Mucosa of gallbladder (tissue), 1 donor: Measurements from ENCODE around the gene TMEM178B. TPM values are rescaled to one million over a fixed set of nuclear protein-coding genes. Genes with fewer than 3 reads are reported as not detected.
A peak's percentile ranks its signal among the peaks of the same experiment; 100 is the strongest.
"Not testable (repeated sequence)": the region's sequence is repeated elsewhere in the genome, so short reads cannot be mapped to it uniquely, and the experiment has no call there.

Source experiments
- DNase-seq: peaks from one replicate; pipeline ENCODE4 v3.0.0-alpha.2; 2020; ENCODE audit warnings: low spot score
- total RNA-seq: library from RNA; stranded (reverse); gene quantifications from one replicate; pipeline ENCODE4 v1.2.1, GENCODE V29; 2021
- donor health status: DM: no; HTN: no; CAD: no.

The TMEM178B gene
- total RNA-seq, 1 donor from 2014 or later: 3.5 TPM

DNA sequence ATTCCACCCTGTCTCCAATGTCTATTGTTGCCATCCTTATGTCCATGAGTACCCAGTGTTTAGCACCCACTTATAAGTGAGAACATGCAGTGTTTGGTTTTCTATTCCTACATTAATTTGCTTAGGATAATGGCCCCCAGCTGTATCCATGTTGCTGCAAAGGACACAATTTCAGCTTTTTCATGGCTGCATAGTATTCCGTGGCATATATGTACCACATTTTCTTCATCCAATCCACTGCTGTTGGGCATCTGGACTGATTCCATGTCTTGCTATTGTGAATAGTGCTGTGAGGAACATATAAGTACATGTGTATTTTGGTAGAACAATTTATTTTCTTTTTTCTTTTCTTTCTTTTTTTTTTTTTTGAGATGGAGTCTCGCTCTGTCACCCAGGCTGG is 68.2 kb downstream of the TMEM178B start:
- DNase-seq: no peak

- no peak for DNase-seq
Measured at GRCh38 chr7:141144921-141145629, 71.2 kb downstream of the TMEM178B start.

- no peak for DNase-seq
Measured at GRCh38 chr7:141145630-141145982, 71.7 kb downstream of the TMEM178B start.

GRCh38 chr7:141147482-141147881 is 73.6 kb downstream of the TMEM178B start:
- DNase-seq: no peak

- DNase-seq: no peak
Measured at GRCh38 chr7:141150465-141150864, 76.6 kb downstream of the TMEM178B start.

DNA sequence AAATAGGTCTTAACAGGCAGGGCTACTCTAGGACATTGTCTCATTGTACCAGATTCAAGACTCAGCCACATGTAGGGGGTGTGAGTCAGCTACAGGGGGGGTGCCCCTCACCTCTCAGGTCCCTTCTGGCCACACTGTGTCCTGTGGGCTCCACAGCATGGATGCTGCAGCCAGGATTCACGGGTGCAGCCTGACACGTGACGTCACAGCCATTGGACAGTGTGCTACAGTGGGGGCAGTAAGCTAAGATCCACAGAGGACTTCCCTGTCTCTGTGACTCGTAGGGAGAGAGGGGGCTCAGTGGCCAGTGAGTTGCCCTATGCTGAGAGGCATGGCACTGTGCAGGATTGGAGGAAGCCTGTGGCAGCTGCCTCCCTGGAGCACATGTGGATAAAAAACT is 77.9 kb downstream of the TMEM178B start:
- DNase-seq: no peak

DNA sequence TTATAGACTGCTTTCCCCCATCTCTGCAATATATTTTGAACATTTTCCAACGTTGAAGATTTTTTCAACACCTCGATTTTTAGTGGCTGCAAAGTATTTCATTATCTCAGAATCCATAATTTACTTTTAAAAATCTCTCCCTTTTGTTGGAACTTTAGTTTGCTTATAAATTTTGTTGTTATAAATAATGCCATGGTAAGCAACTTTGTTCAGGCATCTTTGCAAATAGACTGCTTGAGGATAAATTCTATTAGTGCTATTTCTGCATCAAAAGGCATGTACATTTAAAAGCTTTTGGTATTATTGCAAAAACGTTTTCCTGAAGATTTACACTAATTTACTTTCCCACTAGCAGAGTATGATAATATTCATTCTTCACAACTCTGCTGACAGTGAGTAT is 79.4 kb downstream of the TMEM178B start:
- no peak for DNase-seq

- no peak for DNase-seq
Measured at GRCh38 chr7:141154131-141154732, 80.4 kb downstream of the TMEM178B start.

GRCh38 chr7:141156407-141156806 is 82.5 kb downstream of the TMEM178B start:
- DNase-seq: no peak

GRCh38 chr7:141157138-141157765 is 83.4 kb downstream of the TMEM178B start:
- no peak for DNase-seq

DNA sequence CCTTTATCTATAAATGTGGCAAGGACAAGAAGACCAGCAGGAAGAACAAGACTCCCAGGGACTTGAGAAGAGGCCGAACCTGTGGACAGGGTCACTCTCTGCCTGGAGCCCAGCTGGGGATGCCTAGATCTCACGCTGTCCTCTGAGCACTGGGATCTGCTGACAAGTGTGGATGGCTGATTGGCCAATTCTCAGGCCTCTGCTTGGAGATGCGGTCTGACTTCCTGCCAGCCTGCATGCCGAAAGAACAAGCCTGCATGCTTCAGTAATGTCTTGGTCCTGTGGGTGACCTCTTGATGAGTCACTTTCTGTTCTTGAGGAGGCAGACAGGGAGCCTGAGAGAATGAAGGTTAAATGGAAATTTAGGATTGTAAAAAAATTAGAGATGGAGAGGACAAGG is 84.7 kb downstream of the TMEM178B start:
- DNase-seq: peak; percentile 19

DNA sequence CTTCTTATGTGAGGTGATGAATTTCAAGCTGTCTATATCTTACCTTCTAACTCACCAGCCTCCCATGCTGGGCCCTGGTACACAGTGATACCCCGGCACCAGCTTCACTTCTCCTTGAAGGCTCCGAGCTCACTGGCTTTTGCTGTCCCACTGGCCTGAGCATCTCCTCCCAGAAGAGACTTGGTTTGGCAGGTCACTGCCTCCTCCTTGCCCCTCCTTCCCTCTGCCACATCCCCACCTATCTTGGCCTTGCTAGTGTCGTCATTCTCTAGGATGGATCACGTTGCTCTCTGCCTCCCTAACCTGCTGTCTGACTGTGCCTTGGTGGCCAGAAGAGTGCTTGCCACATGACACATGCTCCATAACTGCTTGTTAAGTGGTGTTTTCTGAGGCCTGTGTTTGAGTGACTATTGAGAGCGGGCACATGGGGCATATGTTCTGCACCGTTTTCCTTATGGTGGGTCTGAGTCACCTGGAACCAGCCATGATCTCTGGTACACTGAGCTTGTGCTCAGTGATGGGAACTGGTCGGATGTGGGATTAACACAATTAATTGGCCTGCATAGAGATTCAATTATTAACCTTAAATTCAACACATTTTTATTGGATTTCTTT is 86.5 kb downstream of the TMEM178B start:
- DNase-seq: no peak

GRCh38 chr7:141161550-141162535 is 88.0 kb downstream of the TMEM178B start:
- DNase-seq: no peak

DNA sequence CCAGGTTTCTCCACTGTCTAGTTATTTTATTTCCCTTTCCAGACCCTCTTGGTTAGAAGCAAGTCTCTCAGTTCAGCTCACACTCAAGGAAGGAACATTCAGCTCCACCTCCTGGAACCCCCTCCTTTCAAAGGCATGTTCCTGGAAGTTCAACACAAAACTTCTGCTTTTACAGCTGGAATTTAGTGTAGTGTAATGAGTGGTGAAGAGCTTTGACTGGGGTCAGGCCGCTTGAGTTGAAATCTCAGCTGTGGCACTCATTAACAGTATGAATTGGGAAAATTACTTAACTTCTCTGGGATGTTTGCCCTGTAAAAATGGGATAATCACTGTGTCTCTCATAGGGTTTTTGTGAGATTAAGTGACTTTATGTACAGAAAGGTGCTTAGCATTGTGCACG is 91.7 kb downstream of the TMEM178B start:
- no peak for DNase-seq

- no peak for DNase-seq
Measured at GRCh38 chr7:141166926-141167325, 93.1 kb downstream of the TMEM178B start.

- no peak for DNase-seq
Measured at GRCh38 chr7:141167381-141167964, 93.6 kb downstream of the TMEM178B start.

GRCh38 chr7:141169157-141169556 is 95.3 kb downstream of the TMEM178B start:
- DNase-seq: not testable (repeated sequence)

- not testable (repeated sequence) for DNase-seq
Measured at GRCh38 chr7:141175728-141176127, 101.9 kb downstream of the TMEM178B start.

GRCh38 chr7:141177120-141177519 is 103.3 kb downstream of the TMEM178B start:
- not testable (repeated sequence) for DNase-seq

DNA sequence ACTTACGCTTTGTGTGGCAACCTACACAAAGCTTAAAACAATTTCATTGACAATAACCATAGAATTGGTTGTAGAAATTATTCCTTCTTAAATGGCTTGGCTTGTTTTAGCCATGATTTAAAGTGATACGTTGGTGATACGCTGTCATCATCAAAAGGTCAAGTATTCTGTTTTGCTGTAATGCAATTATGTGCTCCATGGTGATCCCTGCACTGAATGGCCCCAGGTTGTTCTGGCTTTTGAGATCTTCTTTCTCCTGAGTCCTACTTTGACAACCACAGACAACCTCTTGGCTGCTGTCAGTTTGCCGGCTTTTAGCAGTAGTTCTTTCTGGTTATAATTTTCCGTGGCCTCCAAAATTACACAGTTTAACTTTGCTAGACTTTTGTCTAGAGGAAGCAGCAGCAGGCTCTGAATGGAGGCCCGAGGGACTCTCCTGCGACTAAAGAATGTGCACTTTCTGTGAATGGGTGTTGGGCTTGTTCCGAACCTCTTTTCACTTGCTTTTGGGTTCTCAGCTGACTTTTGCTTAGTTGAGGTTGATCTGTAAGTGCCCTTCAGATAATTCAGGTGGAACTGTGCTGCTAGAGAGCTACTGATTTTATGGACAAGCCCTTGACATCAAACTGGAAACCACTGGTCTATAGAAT is 104.7 kb downstream of the TMEM178B start:
- no peak for DNase-seq

DNA sequence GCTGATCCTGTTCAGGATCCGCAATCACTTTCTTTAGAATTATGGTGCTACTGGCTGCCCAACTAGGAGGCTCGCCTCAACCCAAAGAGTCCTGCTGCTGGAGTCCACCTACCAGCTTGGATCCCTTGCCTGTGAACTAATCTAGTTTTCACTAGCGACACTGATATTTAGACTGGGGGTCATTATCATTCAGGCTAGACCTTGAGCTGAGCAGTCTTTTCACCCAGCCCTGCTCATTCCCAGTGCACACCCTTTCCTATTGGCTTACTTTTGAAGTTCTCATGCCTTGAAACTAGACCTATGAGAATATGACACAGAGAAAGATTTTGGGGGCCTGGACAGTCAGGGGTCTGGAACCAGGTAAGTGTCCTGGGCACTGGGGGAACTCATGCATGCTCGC is 107.9 kb downstream of the TMEM178B start:
- DNase-seq: no peak
